Ascending aorta (tissue), 2 donors: Measurements from ENCODE around the gene SPANXN2. TPM values are rescaled to one million over a fixed set of nuclear protein-coding genes. Genes with fewer than 3 reads are reported as not detected.
"Not testable (repeated sequence)": the region's sequence is repeated elsewhere in the genome, so short reads cannot be mapped to it uniquely, and the experiment has no call there.

ENCODE experiments used
- DNase-seq, 2 donors: peaks; one replicate each; pipeline ENCODE4 v3.0.0-alpha.2; 2019; ENCODE audit warnings: low spot score in 2 of 2
- H3K27ac ChIP-seq, 2 donors: fragments of 200-600 bp; sonication (generic); one replicate each; pipeline ENCODE4 v1.5.1; 2016 to 2017; ENCODE audit warnings: mild to moderate bottlenecking in 1 of 2
- H3K27me3 ChIP-seq: fragments of 200-600 bp; sonication (generic); one replicate; pipeline ENCODE4 v1.5.1; 2017
- H3K36me3 ChIP-seq, 2 donors: fragments of 200-600 bp; sonication (generic); one replicate each; pipeline ENCODE4 v1.5.1; 2016
- H3K4me1 ChIP-seq, 2 donors: fragments of 200-600 bp; sonication (generic); one replicate each; pipeline ENCODE4 v1.5.1; 2016 to 2017; ENCODE audit warnings: mild to moderate bottlenecking in 1 of 2
- H3K4me3 ChIP-seq, 2 donors: fragments of 200-600 bp; sonication (generic); one replicate each; pipeline ENCODE4 v1.5.1; 2016 to 2017; ENCODE audit warnings: mild to moderate bottlenecking in 1 of 2
- H3K9me3 ChIP-seq, 2 donors: fragments of 200-600 bp; sonication (generic); one replicate each; pipeline ENCODE4 v1.5.1; 2016
- intact Hi-C: fragments of 100-400 bp; cut with DNase I; formaldehyde crosslinking; loops from one replicate; pipeline ENCODE4 v1.15.1; 2023
- total RNA-seq: library from RNA; depleted of rRNA; stranded (reverse); fragments of >200 nt; gene quantifications from one replicate; pipeline ENCODE4 v1.1.0, GENCODE V29; 2016
- TF ChIP-seq, protein P1 (sequence below), 3 experiments: fragments of 200-600 bp in 2 of 3; fragments of 450-650 bp in 1 of 3; sonication (generic) in 2 of 3; IDR thresholded peaks; one replicate each; pipeline ENCODE4 v1.5.1; 2016 to 2019; ENCODE audit warnings: antibody characterized with exemption in 3 of 3, mild to moderate bottlenecking in 1 of 3, moderate library complexity in 1 of 3

SPANXN2 gene
- total RNA-seq, result not detected

DNA sequence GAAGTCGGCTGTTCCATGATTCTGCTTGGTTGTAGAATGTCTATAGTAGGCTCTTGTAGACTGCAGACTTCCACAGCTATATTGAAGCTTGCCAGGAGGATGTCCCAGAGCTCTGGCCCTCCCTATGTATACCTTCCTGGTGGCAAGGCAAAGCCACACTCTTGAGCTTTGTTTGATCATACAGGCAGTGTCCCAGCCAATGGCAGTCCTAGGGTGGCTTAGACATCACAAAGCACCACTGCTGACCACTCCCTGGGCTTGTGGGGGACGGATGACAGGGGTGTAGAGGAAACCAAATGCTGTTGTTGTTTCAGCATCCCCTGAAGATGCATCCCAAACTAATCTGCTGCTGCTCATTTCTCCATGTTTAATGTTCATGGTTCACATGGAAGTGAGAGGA is at the start of gene SPANXN2:
SPANXN2 (minus strand) TSS at position 101 of the 400 bp plus-strand sequence; CDS start at position 17, 84 bp downstream.
- DNase-seq, H3K4me1 ChIP-seq, H3K27me3 ChIP-seq, H3K9me3 ChIP-seq, H3K27ac ChIP-seq, H3K36me3 ChIP-seq, intact Hi-C loops, H3K4me3 ChIP-seq: not testable (repeated sequence)

GRCh38 chrX:143768976-143769375 is 48.4 kb upstream of the SPANXN2 start:
- Histone ChIP-seq H3K27ac (no peak overlapping the region), H3K4me1 (no peaks in the 10 kb centered on the region), H3K36me3 (no peaks in the 10 kb centered on the region), H3K27me3 (no peaks in the 10 kb centered on the region), H3K9me3 (no peaks in the 10 kb centered on the region), H3K4me3 (no peak overlapping the region)
- intact Hi-C loops, result no loop called here
- TF ChIP-seq, protein P1, sequence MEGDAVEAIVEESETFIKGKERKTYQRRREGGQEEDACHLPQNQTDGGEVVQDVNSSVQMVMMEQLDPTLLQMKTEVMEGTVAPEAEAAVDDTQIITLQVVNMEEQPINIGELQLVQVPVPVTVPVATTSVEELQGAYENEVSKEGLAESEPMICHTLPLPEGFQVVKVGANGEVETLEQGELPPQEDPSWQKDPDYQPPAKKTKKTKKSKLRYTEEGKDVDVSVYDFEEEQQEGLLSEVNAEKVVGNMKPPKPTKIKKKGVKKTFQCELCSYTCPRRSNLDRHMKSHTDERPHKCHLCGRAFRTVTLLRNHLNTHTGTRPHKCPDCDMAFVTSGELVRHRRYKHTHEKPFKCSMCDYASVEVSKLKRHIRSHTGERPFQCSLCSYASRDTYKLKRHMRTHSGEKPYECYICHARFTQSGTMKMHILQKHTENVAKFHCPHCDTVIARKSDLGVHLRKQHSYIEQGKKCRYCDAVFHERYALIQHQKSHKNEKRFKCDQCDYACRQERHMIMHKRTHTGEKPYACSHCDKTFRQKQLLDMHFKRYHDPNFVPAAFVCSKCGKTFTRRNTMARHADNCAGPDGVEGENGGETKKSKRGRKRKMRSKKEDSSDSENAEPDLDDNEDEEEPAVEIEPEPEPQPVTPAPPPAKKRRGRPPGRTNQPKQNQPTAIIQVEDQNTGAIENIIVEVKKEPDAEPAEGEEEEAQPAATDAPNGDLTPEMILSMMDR (IDR thresholded peaks at IDR 0.05), result no peak
- DNase-seq, result no peak

DNA sequence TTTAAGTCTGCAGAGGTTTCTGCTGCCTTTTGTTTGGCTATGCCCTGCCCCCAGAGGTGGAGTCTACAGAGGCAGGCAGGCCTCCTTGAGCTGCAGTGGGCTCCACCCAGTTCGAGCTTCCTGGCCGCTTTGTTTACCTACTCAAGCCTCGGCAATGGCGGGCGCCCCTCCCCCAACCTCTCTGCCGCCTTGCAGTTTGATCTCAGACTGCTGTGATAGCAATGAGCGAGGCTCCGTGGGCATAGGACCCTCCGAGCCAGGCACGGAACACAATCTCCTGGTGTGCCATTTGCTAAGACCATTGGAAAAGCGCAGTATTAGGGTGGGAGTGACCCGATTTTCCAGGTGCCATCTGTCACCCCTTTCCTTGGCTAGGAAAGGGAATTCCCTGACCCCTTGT is 47.2 kb upstream of the SPANXN2 start:
- H3K4me3 ChIP-seq, intact Hi-C loops, H3K27ac ChIP-seq, H3K9me3 ChIP-seq, H3K36me3 ChIP-seq, H3K4me1 ChIP-seq, DNase-seq, H3K27me3 ChIP-seq: not testable (repeated sequence)

DNA sequence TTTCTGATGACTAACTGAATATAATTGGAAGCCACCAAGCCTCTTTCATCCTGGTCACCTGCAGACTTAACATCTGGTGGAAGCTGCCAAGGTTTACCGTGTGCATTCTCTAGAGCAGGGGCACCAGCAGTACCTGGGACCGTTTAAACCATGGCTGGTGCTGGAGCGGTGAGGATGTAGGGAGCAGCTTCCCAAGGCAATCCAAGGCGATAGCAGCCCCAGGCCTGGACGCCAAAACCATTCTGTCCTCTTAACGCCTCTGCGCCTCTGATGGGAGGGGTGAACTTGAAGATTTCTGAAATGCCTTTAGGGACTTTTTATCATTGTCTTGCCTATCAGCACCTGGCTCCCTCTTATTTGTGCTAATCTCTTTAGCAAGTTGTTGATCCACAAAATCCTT is 37.3 kb upstream of the SPANXN2 start:
- H3K4me1 ChIP-seq, result no peaks in the 10 kb centered on the region
- intact Hi-C loops, result no loop called here
- no peak overlapping the region for H3K4me3 ChIP-seq
- DNase-seq, result no peak
- TF ChIP-seq, protein P1 (IDR thresholded peaks at IDR 0.05), result no peak
- H3K27me3 ChIP-seq, result no peaks in the 10 kb centered on the region
- H3K36me3 ChIP-seq, result no peaks in the 10 kb centered on the region
- no peaks in the 10 kb centered on the region for H3K9me3 ChIP-seq
- no peak overlapping the region for H3K27ac ChIP-seq

DNA sequence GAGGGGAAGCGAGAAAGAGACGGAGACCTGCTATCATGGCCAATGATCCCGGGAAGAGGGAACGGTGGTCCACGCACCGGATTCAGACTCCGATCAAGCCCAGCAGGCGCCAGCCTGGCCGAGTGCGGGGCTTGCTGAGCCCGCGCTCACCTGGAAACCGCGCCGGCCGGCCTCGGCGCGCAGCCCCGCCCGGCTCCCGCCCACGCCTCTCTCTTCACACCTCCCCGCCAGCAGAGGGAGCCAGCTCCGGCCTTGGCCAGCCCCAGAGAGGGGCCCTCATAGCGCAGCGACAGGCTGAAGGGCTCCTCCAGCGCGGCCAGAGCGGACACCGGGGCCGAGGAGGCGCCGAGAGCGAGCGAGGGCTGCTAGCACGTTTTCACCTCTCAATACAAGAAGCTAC is 36.8 kb upstream of the SPANXN2 start:
- TF ChIP-seq, protein P1 (IDR thresholded peaks at IDR 0.05), result no peak
- Histone ChIP-seq H3K4me3 (no peak overlapping the region), H3K36me3 (no peaks in the 10 kb centered on the region), H3K27ac (no peak overlapping the region), H3K9me3 (no peaks in the 10 kb centered on the region), H3K4me1 (no peaks in the 10 kb centered on the region), H3K27me3 (no peaks in the 10 kb centered on the region)
- no peak for DNase-seq
- intact Hi-C loops, result no loop called here

GRCh38 chrX:143754183-143754582 is 33.6 kb upstream of the SPANXN2 start:
- H3K27ac ChIP-seq, result no peak overlapping the region
- H3K36me3 ChIP-seq, result no peaks in the 10 kb centered on the region
- H3K4me3 ChIP-seq, result no peak overlapping the region
- TF ChIP-seq, protein P1 (IDR thresholded peaks at IDR 0.05), result no peak
- H3K27me3 ChIP-seq, result no peaks in the 10 kb centered on the region
- H3K9me3 ChIP-seq, result no peaks in the 10 kb centered on the region
- no peak for DNase-seq
- intact Hi-C loops, result no loop called here
- no peaks in the 10 kb centered on the region for H3K4me1 ChIP-seq

DNA sequence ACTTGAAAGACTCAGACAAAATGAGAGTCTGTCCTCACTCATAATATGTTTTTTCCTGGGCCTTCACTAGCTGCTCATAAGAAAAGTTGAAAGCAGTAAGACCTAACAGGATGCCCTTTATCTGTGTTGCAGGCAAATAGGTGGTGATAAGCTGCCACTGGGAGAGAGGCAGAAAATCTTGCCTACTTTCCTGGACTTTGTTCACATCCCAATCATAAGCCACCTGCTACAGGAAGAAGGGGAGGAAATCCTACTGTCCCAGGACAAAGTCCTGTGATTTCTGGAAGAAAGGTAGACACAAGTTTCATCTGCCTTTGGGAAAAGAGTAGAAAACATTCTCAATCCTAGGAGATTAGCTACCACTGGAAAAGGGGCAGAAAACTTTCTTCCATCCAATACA is 13.3 kb upstream of the SPANXN2 start:
- no peaks in the 10 kb centered on the region for H3K27me3 ChIP-seq
- TF ChIP-seq, protein P1 (IDR thresholded peaks at IDR 0.05), result no peak
- H3K4me3 ChIP-seq, result no peak overlapping the region
- H3K36me3 ChIP-seq, result no peaks in the 10 kb centered on the region
- intact Hi-C loops, result no loop called here
- H3K27ac ChIP-seq, result no peak overlapping the region
- H3K9me3 ChIP-seq, result no peaks in the 10 kb centered on the region
- no peaks in the 10 kb centered on the region for H3K4me1 ChIP-seq
- DNase-seq, result no peak
